Activated T-cell treated with anti-CD3 and anti-CD28 coated beads, Interleukin-2, amount 50 U/mL, for 48 hours (primary cell): ENCODE data around the gene SLC12A8.
"Not testable (repeated sequence)": the region's sequence is repeated elsewhere in the genome, so short reads cannot be mapped to it uniquely, and the experiment has no call there.

Experiments
- DNase-seq, 2 experiments: peaks; one replicate each; pipeline ENCODE4 v3.0.0-alpha.2; 2020

Gene SLC12A8

GRCh38 chr3:125108833-125109535 lies 103.6 kb downstream of the SLC12A8 start:
- no peak for DNase-seq

- DNase-seq: no peak
These were observed 104.5 kb downstream of the SLC12A8 start for GRCh38 chr3:125107861-125108567.

GRCh38 chr3:125107363-125107762 lies 105.2 kb downstream of the SLC12A8 start:
- DNase-seq: no peak

GRCh38 chr3:125105116-125105515 lies 107.4 kb downstream of the SLC12A8 start:
- no peak for DNase-seq

- DNase-seq: no peak
These were observed 107.9 kb downstream of the SLC12A8 start for GRCh38 chr3:125104639-125105038.

- DNase-seq: no peak
These were observed 109.1 kb downstream of the SLC12A8 start for GRCh38 chr3:125103406-125103805.

GRCh38 chr3:125102470-125102869 lies 110.1 kb downstream of the SLC12A8 start:
- no peak for DNase-seq

- no peak for DNase-seq
These were observed 113.8 kb downstream of the SLC12A8 start for GRCh38 chr3:125098611-125099291.

GRCh38 chr3:125090649-125091048 lies 121.9 kb downstream of the SLC12A8 start:
- DNase-seq: no peak

GRCh38 chr3:125087768-125088391 lies 124.7 kb downstream of the SLC12A8 start:
- no peak for DNase-seq

- DNase-seq: no peak
These were observed 127.4 kb downstream of the SLC12A8 start for GRCh38 chr3:125085166-125085565.

GRCh38 chr3:125083776-125084175 lies 128.8 kb downstream of the SLC12A8 start:
- no peak for DNase-seq

GRCh38 chr3:125082339-125082738 lies 130.2 kb downstream of the SLC12A8 start:
- not testable (repeated sequence) for DNase-seq

GRCh38 chr3:125080077-125080476 lies 132.5 kb downstream of the SLC12A8 start:
- DNase-seq: no peak

GRCh38 chr3:125079675-125080045 lies 132.9 kb downstream of the SLC12A8 start:
- no peak for DNase-seq

GRCh38 chr3:125078951-125079674 lies 133.4 kb downstream of the SLC12A8 start:
- DNase-seq: no peak

- DNase-seq: no peak
These were observed 134.7 kb downstream of the SLC12A8 start for GRCh38 chr3:125077864-125078263.

GRCh38 chr3:125076464-125076863 lies 136.1 kb downstream of the SLC12A8 start:
- no peak for DNase-seq

- DNase-seq: no peak
These were observed 136.8 kb downstream of the SLC12A8 start for GRCh38 chr3:125075738-125076137.

GRCh38 chr3:125073390-125073905 lies 139.1 kb downstream of the SLC12A8 start:
- DNase-seq: no peak

GRCh38 chr3:125072749-125073389 lies 139.7 kb downstream of the SLC12A8 start:
- no peak for DNase-seq

- DNase-seq: no peak
These were observed 140.2 kb downstream of the SLC12A8 start for GRCh38 chr3:125072301-125072700.
